IPS-20b (cell line): ENCODE data around the gene DIO1.
"Not testable (repeated sequence)": the region's sequence is repeated elsewhere in the genome, so short reads cannot be mapped to it uniquely, and the experiment has no call there.

Experiments used
- H3K27ac ChIP-seq: one replicate; pipeline ENCODE4 v1.5.1; 2013; ENCODE audit warnings: low read length
- H3K27me3 ChIP-seq: 2 replicates; pipeline ENCODE4 v1.6.1; 2013; ENCODE audit warnings: mild to moderate bottlenecking, low read length, inconsistent platforms; ENCODE audit not compliant: insufficient read depth
- H3K36me3 ChIP-seq: 2 replicates; pipeline ENCODE4 v1.6.1; 2013; ENCODE audit warnings: low read depth, mild to moderate bottlenecking, inconsistent platforms, low read length, moderate library complexity; ENCODE audit not compliant: insufficient read depth
- H3K4me1 ChIP-seq: 2 replicates; pipeline ENCODE4 v1.6.1; 2013; ENCODE audit warnings: mild to moderate bottlenecking, control low read depth, inconsistent platforms, low read length, moderate library complexity; ENCODE audit not compliant: insufficient read depth
- H3K4me3 ChIP-seq: 2 replicates; pipeline ENCODE4 v1.5.1; 2013; ENCODE audit warnings: mild to moderate bottlenecking, low read length, inconsistent platforms
- H3K9ac ChIP-seq: 2 replicates; pipeline ENCODE4 v1.6.1; 2013; ENCODE audit warnings: low read depth, mild to moderate bottlenecking, inconsistent platforms, low read length, moderate library complexity
- H3K9me3 ChIP-seq: 2 replicates; pipeline ENCODE4 v1.6.1; 2013; ENCODE audit warnings: mild to moderate bottlenecking, low read depth, low read length, inconsistent platforms; ENCODE audit not compliant: insufficient read depth

The DIO1 gene

DNA sequence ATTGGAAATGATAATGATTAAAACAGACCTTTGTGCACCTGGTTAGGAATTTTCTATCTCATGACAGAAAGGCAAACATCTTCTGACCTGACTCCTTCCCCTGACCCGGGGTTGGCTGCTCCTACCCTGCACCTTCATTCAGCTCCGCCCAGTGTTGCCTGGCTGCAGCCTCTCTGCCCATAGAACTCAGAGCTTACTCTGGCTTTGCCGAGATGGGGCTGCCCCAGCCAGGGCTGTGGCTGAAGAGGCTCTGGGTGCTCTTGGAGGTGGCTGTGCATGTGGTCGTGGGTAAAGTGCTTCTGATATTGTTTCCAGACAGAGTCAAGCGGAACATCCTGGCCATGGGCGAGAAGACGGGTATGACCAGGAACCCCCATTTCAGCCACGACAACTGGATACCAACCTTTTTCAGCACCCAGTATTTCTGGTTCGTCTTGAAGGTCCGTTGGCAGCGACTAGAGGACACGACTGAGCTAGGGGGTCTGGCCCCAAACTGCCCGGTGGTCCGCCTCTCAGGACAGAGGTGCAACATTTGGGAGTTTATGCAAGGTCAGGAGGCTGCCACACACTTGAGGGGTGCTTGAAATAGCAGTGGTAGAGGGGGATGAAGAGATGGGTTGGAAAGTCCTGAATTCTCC, at the start of gene DIO1:
DIO1 (plus strand) TSS at position 189 of the 638 bp plus-strand sequence; CDS start at position 213, 24 bp downstream.
- no peaks in the 10 kb centered on the region for H3K4me1 ChIP-seq
- no peak within 1 kb of the TSS for H3K4me3 ChIP-seq
- no peaks in the 10 kb centered on the region for H3K27me3 ChIP-seq
- H3K9ac ChIP-seq = no peak within 1 kb of the TSS
- H3K36me3 ChIP-seq = no peaks in the 10 kb centered on the region
- no peaks in the 10 kb centered on the region for H3K9me3 ChIP-seq
- no peak within 1 kb of the TSS for H3K27ac ChIP-seq

DNA sequence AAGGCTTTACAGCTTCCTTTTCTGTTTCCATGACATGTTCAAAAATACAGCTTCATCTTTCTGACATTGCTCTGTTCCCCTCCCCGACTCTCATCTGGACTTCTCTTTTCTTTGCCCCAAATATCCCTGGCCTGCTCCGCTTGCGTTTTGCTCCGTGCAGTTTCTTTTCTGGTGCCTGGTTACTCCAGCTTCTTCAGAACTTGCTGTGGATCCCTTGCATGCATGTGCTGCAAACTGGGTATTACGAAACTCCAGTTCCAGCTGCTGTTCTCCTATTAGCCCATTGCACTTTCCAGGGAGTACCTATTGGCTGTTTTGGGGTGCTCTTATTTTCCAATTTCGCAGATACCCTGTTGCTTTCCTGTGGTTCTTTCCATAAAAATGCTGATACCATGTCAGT, 46.0 kb upstream of the DIO1 start:
- no peaks in the 10 kb centered on the region for H3K27me3 ChIP-seq
- no peak overlapping the region for H3K4me3 ChIP-seq

DNA sequence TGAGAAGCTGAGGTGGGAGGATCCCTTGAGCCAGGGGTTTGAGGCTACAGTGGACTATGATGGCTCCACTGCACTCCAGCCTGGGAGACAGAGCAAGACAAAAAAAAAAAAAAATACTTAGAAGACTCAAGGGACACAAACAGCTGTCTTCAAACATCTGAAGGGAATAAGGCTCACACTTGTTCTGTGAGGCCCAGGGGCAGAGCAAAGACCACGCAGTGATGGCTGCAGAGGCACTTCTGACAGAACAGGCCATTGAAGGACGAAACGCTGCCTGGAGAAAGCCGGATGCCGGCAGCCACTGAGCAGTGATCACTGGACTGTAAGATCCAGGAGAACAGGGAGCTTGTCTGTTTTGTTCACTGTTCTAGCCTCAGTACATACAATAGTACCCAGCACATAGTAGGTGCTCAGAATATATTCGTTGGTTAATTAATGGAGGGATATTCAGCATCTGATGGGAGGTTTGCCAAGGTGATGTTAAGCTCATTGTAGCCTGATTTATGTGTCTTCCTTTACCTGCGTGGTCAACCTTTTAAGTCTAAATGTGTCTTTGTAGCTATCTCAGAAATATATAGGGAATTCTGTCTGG, 43.8 kb upstream of the DIO1 start:
- H3K4me3 ChIP-seq = no peak overlapping the region

More for the DNA sequence above, 46.0 kb upstream of the DIO1 start:
- Histone ChIP-seq H3K36me3 (peaks cover 14% of the 10 kb centered on the region; the same call in 1 of the 2 replicates), H3K4me1 (no peaks in the 10 kb centered on the region), H3K9me3 (peaks cover 5% of the 10 kb centered on the region), H3K27ac (no peak overlapping the region), H3K9ac (no peak overlapping the region)

DNA sequence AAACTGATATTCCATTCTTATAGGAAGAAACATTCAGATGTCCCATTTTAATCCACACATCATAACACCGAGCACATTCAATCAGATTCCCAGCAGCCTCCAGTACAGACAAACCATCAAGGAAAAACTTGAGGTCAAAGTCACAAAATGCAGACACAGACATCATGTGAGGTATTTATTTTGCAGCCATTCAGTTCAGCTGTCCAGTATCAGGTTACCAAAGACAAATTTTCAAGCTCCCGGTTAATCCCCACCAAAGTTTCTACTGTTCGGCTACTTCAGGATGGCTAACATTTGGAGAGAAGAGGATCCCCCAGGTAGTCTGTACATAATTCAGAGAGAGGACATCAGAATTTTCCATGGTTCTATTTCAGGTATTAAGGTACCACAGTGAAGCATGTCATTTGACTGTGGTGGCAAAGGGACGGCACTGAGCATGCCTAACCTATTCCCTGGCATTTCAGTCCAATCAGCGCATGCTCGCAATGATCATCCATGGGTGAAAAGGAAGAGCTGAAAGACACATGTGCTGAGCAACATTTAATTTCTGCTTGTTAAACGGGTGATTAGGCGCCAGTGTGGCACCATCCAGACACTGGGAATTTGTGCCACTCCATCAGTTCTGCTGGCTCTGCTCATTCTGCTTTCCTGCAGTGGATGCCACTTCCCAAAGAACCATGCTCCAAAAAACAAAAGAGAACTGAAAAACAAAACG, 42.3 kb upstream of the DIO1 start:
- H3K9me3 ChIP-seq = peaks cover 5% of the 10 kb centered on the region
- no peaks in the 10 kb centered on the region for H3K27me3 ChIP-seq
- no peak overlapping the region for H3K4me3 ChIP-seq
- peaks cover 26% of the 10 kb centered on the region; the same call in 1 of the 2 replicates for H3K36me3 ChIP-seq
- no peak overlapping the region for H3K27ac ChIP-seq
- no peak overlapping the region for H3K9ac ChIP-seq
- no peaks in the 10 kb centered on the region for H3K4me1 ChIP-seq

More for the DNA sequence above, 43.8 kb upstream of the DIO1 start:
- H3K4me1 ChIP-seq = no peaks in the 10 kb centered on the region
- peaks cover 24% of the 10 kb centered on the region; the same call in 1 of the 2 replicates for H3K36me3 ChIP-seq
- H3K27ac ChIP-seq = no peak overlapping the region
- H3K9ac ChIP-seq = no peak overlapping the region
- H3K27me3 ChIP-seq = no peaks in the 10 kb centered on the region
- peaks cover 5% of the 10 kb centered on the region for H3K9me3 ChIP-seq

DNA sequence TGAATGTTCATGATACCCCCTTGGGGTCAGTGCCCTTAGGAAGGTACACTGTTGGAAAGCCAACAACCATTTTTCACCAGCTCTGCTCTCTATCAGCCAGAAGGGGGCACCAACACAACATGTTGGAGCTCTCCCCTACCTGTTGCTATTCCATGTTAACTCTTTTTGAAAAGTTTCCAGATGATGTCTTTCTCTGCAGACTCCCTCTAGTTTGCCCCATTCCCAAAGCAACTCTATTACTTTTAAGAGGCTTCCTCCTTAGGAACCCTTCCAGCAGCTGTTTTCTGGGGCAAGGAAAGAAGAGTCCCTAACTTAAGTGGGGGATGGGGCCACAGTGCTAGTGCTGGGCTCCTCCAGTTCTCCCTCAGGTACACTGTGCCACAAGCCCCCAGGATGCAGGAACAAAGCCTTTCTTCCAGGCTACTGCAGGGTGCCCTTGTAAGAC, 33.0 kb upstream of the DIO1 start:
- H3K27ac ChIP-seq = no peak overlapping the region
- no peaks in the 10 kb centered on the region for H3K27me3 ChIP-seq
- no peak overlapping the region for H3K9ac ChIP-seq
- no peaks in the 10 kb centered on the region for H3K9me3 ChIP-seq
- no peaks in the 10 kb centered on the region; the same call in 1 of the 2 replicates for H3K4me1 ChIP-seq
- peaks cover 26% of the 10 kb centered on the region for H3K36me3 ChIP-seq
- H3K4me3 ChIP-seq = no peak overlapping the region; the same call in 1 of the 2 replicates

DNA sequence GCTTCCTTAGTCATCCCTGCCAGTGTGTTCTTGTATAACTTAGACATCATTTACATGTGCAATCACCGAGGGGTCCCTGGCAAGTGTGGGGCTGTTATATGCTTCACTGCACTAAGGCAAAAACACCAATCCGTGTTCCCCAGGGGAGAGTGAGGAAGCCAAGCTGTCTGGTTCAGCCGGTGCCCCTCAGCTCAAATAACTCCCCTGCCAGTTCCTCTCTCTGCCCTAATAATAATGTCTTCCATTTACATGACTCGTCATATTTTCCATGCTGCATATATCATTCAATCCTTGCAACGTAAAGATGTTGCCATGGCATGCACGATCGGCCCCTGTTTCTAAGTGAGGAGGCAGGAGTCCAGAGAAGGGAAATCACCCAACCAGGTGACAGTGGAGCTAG, 31.5 kb upstream of the DIO1 start:
- Histone ChIP-seq H3K4me1 (no peaks in the 10 kb centered on the region; the same call in 1 of the 2 replicates), H3K9ac (no peak overlapping the region), H3K9me3 (no peaks in the 10 kb centered on the region), H3K27ac (no peak overlapping the region), H3K4me3 (no peak overlapping the region), H3K27me3 (no peaks in the 10 kb centered on the region), H3K36me3 (peaks cover 36% of the 10 kb centered on the region)

DNA sequence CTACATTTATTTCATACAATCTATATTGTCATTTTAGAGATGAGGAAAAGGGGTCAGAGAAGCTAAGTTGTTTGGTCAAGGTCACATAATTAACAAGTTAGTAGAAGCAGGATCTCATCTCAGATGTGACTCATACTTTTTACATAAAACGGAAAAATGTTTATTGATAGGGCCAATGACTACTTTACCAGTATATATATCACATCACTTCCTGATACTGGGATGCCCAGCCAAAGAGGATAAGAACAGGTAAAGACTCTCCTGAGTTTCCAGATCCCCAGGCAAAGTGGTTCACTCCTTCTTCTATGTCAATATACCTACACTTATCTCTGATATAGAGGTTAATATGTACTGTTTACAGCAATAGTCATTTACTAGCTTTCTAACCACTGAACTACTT, 25.4 kb upstream of the DIO1 start:
- peaks cover 45% of the 10 kb centered on the region for H3K36me3 ChIP-seq
- H3K27ac ChIP-seq = no peak overlapping the region
- H3K9me3 ChIP-seq = no peaks in the 10 kb centered on the region
- H3K9ac ChIP-seq = no peak overlapping the region
- no peaks in the 10 kb centered on the region for H3K27me3 ChIP-seq
- no peaks in the 10 kb centered on the region for H3K4me1 ChIP-seq
- no peak overlapping the region for H3K4me3 ChIP-seq

DNA sequence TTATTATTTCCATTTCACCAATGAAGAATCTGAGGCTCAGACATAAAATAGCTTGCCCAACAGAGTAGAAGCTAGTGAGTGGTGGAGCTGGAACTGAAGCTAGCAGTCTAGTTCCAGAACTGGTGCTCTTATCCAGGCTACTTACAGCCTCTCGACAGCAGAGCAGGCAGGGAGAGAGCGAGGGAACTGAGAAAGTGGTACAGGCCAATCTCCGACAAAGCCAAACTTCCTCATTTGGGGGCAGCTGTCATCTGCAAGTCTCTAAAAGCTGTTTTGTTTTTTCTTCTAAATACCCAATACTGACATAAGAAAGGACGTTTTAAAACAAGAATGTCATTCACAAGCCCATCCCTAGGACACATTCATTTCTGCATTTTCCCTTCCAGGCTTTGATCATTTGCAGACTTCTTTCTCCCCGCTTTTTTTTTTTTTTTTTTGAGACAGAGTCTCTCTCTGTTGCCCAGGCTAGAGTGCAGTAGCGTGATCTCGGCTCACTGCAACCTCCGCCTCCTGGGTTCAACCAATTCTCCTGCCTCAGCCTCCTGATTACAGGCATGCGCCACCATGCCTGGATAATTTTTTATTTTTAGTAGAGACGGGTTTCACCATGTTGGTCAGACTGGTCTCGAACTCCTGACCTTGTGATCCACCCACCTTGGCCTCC, 24.4 kb upstream of the DIO1 start:
- H3K9ac ChIP-seq = no peak overlapping the region
- H3K36me3 ChIP-seq = peaks cover 45% of the 10 kb centered on the region
- no peaks in the 10 kb centered on the region for H3K9me3 ChIP-seq
- no peaks in the 10 kb centered on the region for H3K27me3 ChIP-seq
- no peak overlapping the region for H3K4me3 ChIP-seq
- no peaks in the 10 kb centered on the region for H3K4me1 ChIP-seq
- H3K27ac ChIP-seq = no peak overlapping the region

DNA sequence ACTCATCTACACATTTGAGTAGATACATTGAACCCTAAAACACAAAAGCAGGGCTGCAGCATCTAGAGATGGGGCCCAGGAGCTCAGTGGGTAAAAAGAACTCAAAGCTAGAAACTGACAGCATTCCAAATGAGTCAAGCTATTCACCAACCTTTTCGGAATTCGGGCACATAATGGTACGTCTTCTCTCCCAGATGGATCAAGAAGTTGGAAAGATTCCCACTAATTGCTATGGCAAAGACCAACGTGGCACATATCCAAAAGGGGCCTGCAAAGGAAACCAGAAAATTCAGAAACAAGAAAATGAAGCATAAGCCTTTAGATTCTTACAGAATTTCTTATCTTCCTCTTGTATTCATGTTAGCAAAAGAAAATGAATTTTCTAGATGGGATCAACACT, 22.8 kb upstream of the DIO1 start:
- no peak overlapping the region for H3K27ac ChIP-seq
- H3K4me3 ChIP-seq = no peak overlapping the region
- H3K9ac ChIP-seq = no peak overlapping the region
- H3K36me3 ChIP-seq = peaks cover 53% of the 10 kb centered on the region
- H3K9me3 ChIP-seq = no peaks in the 10 kb centered on the region
- H3K27me3 ChIP-seq = no peaks in the 10 kb centered on the region
- no peaks in the 10 kb centered on the region for H3K4me1 ChIP-seq

DNA sequence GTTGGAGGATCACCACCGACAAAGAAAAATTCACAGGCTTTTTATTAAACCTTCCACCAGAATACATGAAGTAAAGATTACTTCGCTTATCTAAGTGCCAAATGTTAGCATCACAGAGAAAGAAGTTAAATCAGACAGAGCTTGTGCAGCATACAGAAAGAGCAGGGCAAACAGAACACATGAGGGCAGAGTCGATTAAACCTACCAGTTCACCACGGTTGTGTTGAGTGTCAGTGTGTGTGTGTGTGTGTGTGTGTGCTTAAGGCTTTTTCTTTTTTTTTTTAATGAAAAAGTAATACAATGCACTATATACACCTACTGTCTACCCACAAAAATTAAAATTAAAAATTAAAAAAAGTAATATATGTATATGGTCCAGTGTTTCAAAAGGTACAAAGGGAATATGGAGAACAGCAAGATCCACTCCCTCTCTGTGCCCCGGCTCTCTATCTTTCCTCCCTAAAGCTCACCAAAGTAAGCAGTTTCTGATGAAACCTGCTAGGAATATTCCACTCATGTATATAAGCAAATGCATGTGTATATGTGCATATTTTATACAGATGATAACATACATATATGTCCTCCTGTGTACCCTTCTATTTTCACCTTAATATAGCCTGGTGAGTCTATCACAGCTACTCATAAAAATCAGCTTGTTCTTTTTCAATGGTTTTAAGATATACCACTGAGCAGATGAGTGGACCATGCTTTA, 22.1 kb upstream of the DIO1 start:
- no peaks in the 10 kb centered on the region for H3K9me3 ChIP-seq
- H3K36me3 ChIP-seq = peaks cover 53% of the 10 kb centered on the region
- no peak overlapping the region for H3K9ac ChIP-seq
- H3K27me3 ChIP-seq = no peaks in the 10 kb centered on the region
- H3K27ac ChIP-seq = no peak overlapping the region
- no peaks in the 10 kb centered on the region for H3K4me1 ChIP-seq
- H3K4me3 ChIP-seq = no peak overlapping the region

DNA sequence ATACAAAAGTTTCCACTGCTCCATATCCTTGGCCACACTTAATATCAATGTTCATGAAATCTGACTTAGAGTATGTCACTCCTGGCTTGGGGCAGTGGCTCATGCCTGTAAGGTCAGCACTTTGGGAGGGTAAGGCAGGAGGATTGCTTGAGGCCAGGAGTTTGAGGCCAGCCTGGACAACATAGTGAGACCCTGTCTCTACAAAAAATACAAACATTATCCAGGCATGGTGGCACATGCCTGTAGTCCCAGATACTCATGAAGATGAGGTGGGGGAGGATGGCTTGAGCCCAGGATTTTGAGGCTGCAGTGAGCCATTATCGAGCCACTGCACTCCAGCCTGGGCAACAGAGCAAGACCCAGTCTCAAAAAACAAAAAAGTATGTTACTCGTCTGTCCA, 18.8 kb upstream of the DIO1 start:
- H3K36me3 ChIP-seq = peaks cover 61% of the 10 kb centered on the region
- H3K9ac ChIP-seq, H3K27me3 ChIP-seq, H3K9me3 ChIP-seq, H3K27ac ChIP-seq, H3K4me1 ChIP-seq, H3K4me3 ChIP-seq: not testable (repeated sequence)
